Measurements from ENCODE around the gene SMPD1. TPM values are rescaled to one million over a fixed set of nuclear protein-coding genes. Genes with fewer than 3 reads are reported as not detected.

Gene SMPD1
- total and polyA plus RNA-seq, 7 donors: 9.6 to 46.4 (median 18.9) TPM

- intact Hi-C loops (cut with DNase I): loop anchor here (2.0 to 5.0 kb wide), 2 partner anchors 28 to 54 kb away; partner anchors contain the start of genes SMPD1 and TRIM3
- peaks cover 0 to 37% (median 26%) of the 10 kb centered on the region in 4 donors for H3K4me1 ChIP-seq
Observed at GRCh38 chr11:6418557-6419008, 28.3 kb downstream of the SMPD1 start.

GRCh38 chr11:6419009-6419631 is 28.8 kb downstream of the SMPD1 start, which contains the start of gene APBB1:
TSS of gene APBB1 (minus strand) at chr11:6419094. CDS start at chr11:6411347, 7,747 bp downstream.
- no peaks in the 10 kb centered on the region for H3K27me3 ChIP-seq
- H3K4me1 ChIP-seq: peaks cover 0 to 35% (median 24%) of the 10 kb centered on the region in 4 donors
- no peaks in the 10 kb centered on the region for H3K9me3 ChIP-seq

More at GRCh38 chr11:6418557-6419008, 28.3 kb downstream of the SMPD1 start:
- Histone ChIP-seq H3K27me3 (no peaks in the 10 kb centered on the region), H3K9me3 (no peaks in the 10 kb centered on the region), H3K36me3 (no peaks in the 10 kb centered on the region), H3K27ac (peak overlapping the region; percentile 86 to 98 (median 94)), H3K4me3 (peak overlapping the region; percentile 79 to 99 (median 89))
- no peak for TF ChIP-seq POLR2A (IDR thresholded peaks at IDR 0.05)
- TF ChIP-seq EP300 (IDR thresholded peaks at IDR 0.05): no peak
- TF ChIP-seq CTCF (IDR thresholded peaks at IDR 0.05): no peak
- no peak for TF ChIP-seq POLR2AphosphoS5 (IDR thresholded peaks at IDR 0.05)
- 1 to 2% methylated on average over 38 of the region's 38 CpGs for WGBS, 2 donors
- DNase-seq: no peak

GRCh38 chr11:6420677-6421076 is 30.4 kb downstream of the SMPD1 start:
- no peak for DNase-seq
- Histone ChIP-seq H3K4me1 (peaks cover 0 to 21% (median 18%) of the 10 kb centered on the region in 4 donors), H3K9me3 (no peaks in the 10 kb centered on the region), H3K4me3 (no peak overlapping the region), H3K27me3 (no peaks in the 10 kb centered on the region), H3K27ac (no peak overlapping the region), H3K36me3 (no peaks in the 10 kb centered on the region)
- no peak for TF ChIP-seq EP300 (IDR thresholded peaks at IDR 0.05)
- TF ChIP-seq POLR2AphosphoS5 (IDR thresholded peaks at IDR 0.05): no peak
- TF ChIP-seq CTCF (IDR thresholded peaks at IDR 0.05): no peak
- TF ChIP-seq POLR2A (IDR thresholded peaks at IDR 0.05): no peak
- intact Hi-C loops (cut with DNase I): no loop called here
- WGBS, 2 donors: 92 to 95% methylated on average over 3 of the region's 3 CpGs

More at GRCh38 chr11:6419009-6419631, 28.8 kb downstream of the SMPD1 start, which contains the start of gene APBB1:
- Histone ChIP-seq H3K36me3 (no peaks in the 10 kb centered on the region), H3K27ac (peak within 1 kb of the TSS; percentile 86 to 98 (median 94)), H3K4me3 (peak within 1 kb of the TSS; percentile 79 to 99 (median 89))
- 0 to 1% methylated on average over 75 of the region's 75 CpGs for WGBS, 2 donors
- DNase-seq: peak; percentile 82
- intact Hi-C loops (cut with DNase I): loop anchor here (2.0 to 5.0 kb wide), 2 partner anchors 28 to 53 kb away; partner anchors contain the start of genes SMPD1 and TRIM3
- TF ChIP-seq POLR2AphosphoS5 (IDR thresholded peaks at IDR 0.05) (peak in 3 of 4 donors; percentile 20 to 84 (median 81)), EP300 (IDR thresholded peaks at IDR 0.05) (no peak), CTCF (IDR thresholded peaks at IDR 0.05) (peak in 2 of 4 experiments; percentile 14 to 17), POLR2A (IDR thresholded peaks at IDR 0.05) (no peak)

- no peaks in the 10 kb centered on the region for H3K36me3 ChIP-seq
- no peaks in the 10 kb centered on the region for H3K4me1 ChIP-seq
- H3K27ac ChIP-seq: no peak overlapping the region
- H3K9me3 ChIP-seq: no peaks in the 10 kb centered on the region
- DNase-seq: no peak
- H3K27me3 ChIP-seq: no peaks in the 10 kb centered on the region
- TF ChIP-seq CTCF (IDR thresholded peaks at IDR 0.05) (no peak), POLR2A (IDR thresholded peaks at IDR 0.05) (no peak), POLR2AphosphoS5 (IDR thresholded peaks at IDR 0.05) (no peak), EP300 (IDR thresholded peaks at IDR 0.05) (no peak)
- no peak overlapping the region for H3K4me3 ChIP-seq
- intact Hi-C loops (cut with DNase I): no loop called here
Observed at GRCh38 chr11:6427516-6427915, 37.2 kb downstream of the SMPD1 start.
